Loucy (cell line): ENCODE measurements around the gene ALDH1L2.

ENCODE experiments used
- EZH2phosphoT487 ChIP-seq: fragments of 200-600 bp; IDR thresholded peaks from 2 replicates; pipeline ENCODE4 v1.6.1; 2018; ENCODE audit warnings: antibody characterized with exemption, mild to moderate bottlenecking, moderate library complexity, borderline replicate concordance
- TF ChIP-seq, protein P1 (sequence below): fragments of 200-600 bp; sonication (generic); conservative IDR thresholded peaks from 2 replicates; pipeline ENCODE4 v1.5.1; 2014; ENCODE audit warnings: mild to moderate bottlenecking, antibody characterized with exemption, low read length

DNA sequence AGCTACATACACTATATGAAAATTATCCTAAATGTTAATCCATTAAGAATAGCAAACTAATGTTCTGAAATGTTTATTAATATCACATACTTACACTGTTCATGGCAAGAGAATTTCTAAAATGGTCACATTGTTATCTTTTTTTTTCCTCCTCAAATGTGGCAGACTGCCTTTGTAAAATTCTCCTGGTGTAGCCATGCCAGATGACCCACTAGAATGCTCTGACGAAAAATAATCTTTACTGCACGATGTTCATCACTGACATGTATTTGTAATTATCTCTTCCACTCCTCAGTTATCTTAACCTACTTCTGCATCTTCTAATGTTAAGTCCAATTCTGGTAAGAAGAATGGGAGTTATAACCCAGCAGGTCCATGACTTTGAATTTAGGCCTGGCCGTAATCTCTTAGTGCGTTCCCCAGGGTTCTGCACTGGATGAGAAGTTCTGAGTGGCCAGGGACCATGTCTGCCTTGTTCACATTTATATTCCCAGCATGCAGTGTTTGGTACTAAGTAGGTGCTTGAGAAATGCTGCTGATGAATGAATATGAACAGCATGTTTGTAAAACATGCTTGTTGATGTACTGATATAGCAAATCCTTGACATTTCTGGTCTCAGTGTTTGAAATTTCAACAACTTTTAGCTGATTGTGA, 51.4 kb downstream of the ALDH1L2 start:
- TF ChIP-seq, protein P1, sequence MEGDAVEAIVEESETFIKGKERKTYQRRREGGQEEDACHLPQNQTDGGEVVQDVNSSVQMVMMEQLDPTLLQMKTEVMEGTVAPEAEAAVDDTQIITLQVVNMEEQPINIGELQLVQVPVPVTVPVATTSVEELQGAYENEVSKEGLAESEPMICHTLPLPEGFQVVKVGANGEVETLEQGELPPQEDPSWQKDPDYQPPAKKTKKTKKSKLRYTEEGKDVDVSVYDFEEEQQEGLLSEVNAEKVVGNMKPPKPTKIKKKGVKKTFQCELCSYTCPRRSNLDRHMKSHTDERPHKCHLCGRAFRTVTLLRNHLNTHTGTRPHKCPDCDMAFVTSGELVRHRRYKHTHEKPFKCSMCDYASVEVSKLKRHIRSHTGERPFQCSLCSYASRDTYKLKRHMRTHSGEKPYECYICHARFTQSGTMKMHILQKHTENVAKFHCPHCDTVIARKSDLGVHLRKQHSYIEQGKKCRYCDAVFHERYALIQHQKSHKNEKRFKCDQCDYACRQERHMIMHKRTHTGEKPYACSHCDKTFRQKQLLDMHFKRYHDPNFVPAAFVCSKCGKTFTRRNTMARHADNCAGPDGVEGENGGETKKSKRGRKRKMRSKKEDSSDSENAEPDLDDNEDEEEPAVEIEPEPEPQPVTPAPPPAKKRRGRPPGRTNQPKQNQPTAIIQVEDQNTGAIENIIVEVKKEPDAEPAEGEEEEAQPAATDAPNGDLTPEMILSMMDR = no peak
- TF ChIP-seq EZH2phosphoT487 = no peak
